Measurements from ENCODE around the gene TAB2. TPM values are rescaled to one million over a fixed set of nuclear protein-coding genes. Genes with fewer than 3 reads are reported as not detected.

Gene TAB2
- total and polyA plus RNA-seq, 2 donors (not counting 3 experiments of a cell fraction or from before 2014, with no cell fraction given), result 26.0 to 37.4 TPM

DNA sequence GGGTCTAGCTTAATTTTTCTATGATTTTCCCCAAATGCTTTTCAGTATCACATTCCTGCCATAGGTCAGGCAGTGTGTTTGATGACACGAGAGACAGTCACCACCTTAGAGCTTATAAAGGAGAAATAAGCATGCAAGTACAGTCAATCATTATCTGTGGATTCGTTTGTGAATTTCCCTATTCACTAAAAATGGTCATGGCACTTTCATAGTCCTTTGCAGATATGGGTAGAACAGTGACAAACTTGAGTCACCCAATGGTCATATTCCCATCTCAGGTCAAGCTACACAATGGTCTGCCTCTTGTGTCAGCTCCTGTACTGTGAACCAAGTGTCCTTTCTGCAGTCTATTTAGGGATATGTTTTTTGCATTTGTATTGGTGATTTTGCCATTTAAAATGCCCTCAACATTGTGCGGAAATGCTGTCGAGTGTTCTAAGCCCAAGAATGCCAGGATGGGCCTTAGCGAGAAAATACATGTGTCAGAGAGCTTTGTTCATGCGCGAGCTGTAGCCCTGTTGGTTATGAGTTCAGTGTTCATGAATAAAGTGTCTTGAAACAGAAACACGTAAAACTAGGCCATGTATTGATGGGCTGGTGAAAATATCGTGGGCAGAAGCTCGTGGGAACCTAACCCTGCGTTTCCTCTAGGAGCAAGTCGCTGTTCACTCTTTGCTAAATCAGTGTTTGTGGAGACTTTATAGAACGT, 102.3 kb downstream of the TAB2 start:
- no peaks in the 10 kb centered on the region for H3K9me3 ChIP-seq (replicated peaks; ENCODE audit: control insufficient read depth, insufficient read depth, low read length)
- no peaks in the 10 kb centered on the region for H4K20me1 ChIP-seq (replicated peaks; ENCODE audit: control insufficient read depth, extremely low read depth, insufficient read depth, low read length)
- FAIRE-seq (no peak), DNase-seq (ENCODE audit: low read depth, low spot score) (no peak)
- intact Hi-C loops (cut with micrococcal nuclease) (no loop called here), dilution Hi-C loops (cut with MboI; ENCODE audit: extremely low pct_ligation_motif_present, low sequenced_read_pairs) (no loop called here)
- no peak overlapping the region for H3K4me2 ChIP-seq (ENCODE audit: insufficient read depth, low read length)
- CTCF ChIA-PET, result interaction anchor here (0.7 to 4.9 kb wide), 5 partner anchors 12 to 393 kb away, joined by 3 to 27 read pairs (median 4); partner anchors contain the start of gene TAB2
- H3K9ac ChIP-seq (replicated peaks; ENCODE audit: extremely low read depth, insufficient read depth, low read length), result no peak overlapping the region
- no peaks in the 10 kb centered on the region for H3K79me2 ChIP-seq (ENCODE audit: control insufficient read depth, insufficient read depth, low read length)
- no peak overlapping the region for H2AFZ ChIP-seq (ENCODE audit: low read depth, low read length)
- no peak overlapping the region for H3K27ac ChIP-seq (ENCODE audit: insufficient read depth, low read depth, low read length)
- POLR2A ChIA-PET, result no interaction called here
- no peaks in the 10 kb centered on the region for H3K4me1 ChIP-seq (ENCODE audit: control insufficient read depth, extremely low read depth, insufficient read depth, low read length)
- BruUV-seq (replicated peaks), result no TSS peak
- TF ChIP-seq GATA2 (IDR thresholded peaks at IDR 0.05; ENCODE audit: insufficient read depth, insufficient read length, low read depth, low read length) (no peak), JUN (IDR thresholded peaks at IDR 0.05; ENCODE audit: borderline replicate concordance, insufficient read depth, insufficient read length, low read depth) (no peak), MAX (IDR thresholded peaks at IDR 0.05; ENCODE audit: insufficient read depth, insufficient read length) (no peak), POLR2A (IDR thresholded peaks at IDR 0.05; ENCODE audit: low read depth, low read length) (no peak)
- H3K27me3 ChIP-seq (ENCODE audit: control insufficient read depth in 2 of 2, insufficient read depth in 2 of 2, low read length in 2 of 2), result peaks cover under 1 to 13% of the 10 kb centered on the region in 2 experiments
- H3K9me1 ChIP-seq (replicated peaks; ENCODE audit: control insufficient read depth, extremely low read depth, insufficient read depth, low read length), result no peaks in the 10 kb centered on the region
- H3K36me3 ChIP-seq (ENCODE audit: control insufficient read depth in 2 of 2, extremely low read depth in 1 of 2, insufficient read depth in 2 of 2, low read length in 2 of 2), result no peaks in the 10 kb centered on the region
- H3K4me3 ChIP-seq (replicated peaks in 1 of 3; ENCODE audit: insufficient read depth in 1 of 3, low read depth in 1 of 3, low read length in 3 of 3), result no peak overlapping the region

GRCh38 chr6:149421132-149421531, 103.6 kb downstream of the TAB2 start:
- no peaks in the 10 kb centered on the region for H4K20me1 ChIP-seq (replicated peaks; ENCODE audit: control insufficient read depth, extremely low read depth, insufficient read depth, low read length)
- FAIRE-seq (no peak), DNase-seq (ENCODE audit: low read depth, low spot score) (no peak)
- no peak overlapping the region for H3K4me2 ChIP-seq (ENCODE audit: insufficient read depth, low read length)
- dilution Hi-C loops (cut with MboI; ENCODE audit: extremely low pct_ligation_motif_present, low sequenced_read_pairs) (no loop called here), intact Hi-C loops (cut with micrococcal nuclease) (no loop called here)
- ChIA-PET POLR2A (no interaction called here), CTCF (interaction anchor here (1.1 to 4.9 kb wide), 3 partner anchors 11 to 393 kb away, joined by 6 to 27 read pairs (median 7); no protein-coding TSS in a partner anchor)
- BruUV-seq (replicated peaks), result no TSS peak
- H3K79me2 ChIP-seq (ENCODE audit: control insufficient read depth, insufficient read depth, low read length), result no peaks in the 10 kb centered on the region
- no peak overlapping the region for H3K9ac ChIP-seq (replicated peaks; ENCODE audit: extremely low read depth, insufficient read depth, low read length)
- TF ChIP-seq EZH2 (IDR thresholded peaks at IDR 0.05; ENCODE audit: borderline replicate concordance, low read depth, low read length, severe bottlenecking) (no peak), MAX (IDR thresholded peaks at IDR 0.05; ENCODE audit: insufficient read depth, insufficient read length) (no peak), JUN (IDR thresholded peaks at IDR 0.05; ENCODE audit: borderline replicate concordance, insufficient read depth, insufficient read length, low read depth) (no peak), GATA2 (IDR thresholded peaks at IDR 0.05; ENCODE audit: insufficient read depth, insufficient read length, low read depth, low read length) (no peak), POLR2AphosphoS5 (IDR thresholded peaks at IDR 0.05; ENCODE audit: insufficient read depth, low read depth, low read length) (no peak), FOS (IDR thresholded peaks at IDR 0.05; ENCODE audit: borderline replicate concordance, insufficient read depth, low read length) (no peak), POLR2A (IDR thresholded peaks at IDR 0.05; ENCODE audit: low read depth, low read length) (no peak), MYC (IDR thresholded peaks at IDR 0.05; ENCODE audit: low read depth, low read length) (no peak)
- TF ChIP-seq, protein P1, sequence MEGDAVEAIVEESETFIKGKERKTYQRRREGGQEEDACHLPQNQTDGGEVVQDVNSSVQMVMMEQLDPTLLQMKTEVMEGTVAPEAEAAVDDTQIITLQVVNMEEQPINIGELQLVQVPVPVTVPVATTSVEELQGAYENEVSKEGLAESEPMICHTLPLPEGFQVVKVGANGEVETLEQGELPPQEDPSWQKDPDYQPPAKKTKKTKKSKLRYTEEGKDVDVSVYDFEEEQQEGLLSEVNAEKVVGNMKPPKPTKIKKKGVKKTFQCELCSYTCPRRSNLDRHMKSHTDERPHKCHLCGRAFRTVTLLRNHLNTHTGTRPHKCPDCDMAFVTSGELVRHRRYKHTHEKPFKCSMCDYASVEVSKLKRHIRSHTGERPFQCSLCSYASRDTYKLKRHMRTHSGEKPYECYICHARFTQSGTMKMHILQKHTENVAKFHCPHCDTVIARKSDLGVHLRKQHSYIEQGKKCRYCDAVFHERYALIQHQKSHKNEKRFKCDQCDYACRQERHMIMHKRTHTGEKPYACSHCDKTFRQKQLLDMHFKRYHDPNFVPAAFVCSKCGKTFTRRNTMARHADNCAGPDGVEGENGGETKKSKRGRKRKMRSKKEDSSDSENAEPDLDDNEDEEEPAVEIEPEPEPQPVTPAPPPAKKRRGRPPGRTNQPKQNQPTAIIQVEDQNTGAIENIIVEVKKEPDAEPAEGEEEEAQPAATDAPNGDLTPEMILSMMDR (IDR thresholded peaks at IDR 0.05; ENCODE audit: extremely low read depth in 1 of 2, insufficient read depth in 1 of 2, low read depth in 1 of 2, low read length in 2 of 2), result no peak
- no peak overlapping the region for H3K4me3 ChIP-seq (replicated peaks in 1 of 3; ENCODE audit: insufficient read depth in 1 of 3, low read depth in 1 of 3, low read length in 3 of 3)
- H3K36me3 ChIP-seq (ENCODE audit: control insufficient read depth in 2 of 2, extremely low read depth in 1 of 2, insufficient read depth in 2 of 2, low read length in 2 of 2), result no peaks in the 10 kb centered on the region
- H3K27ac ChIP-seq (ENCODE audit: insufficient read depth, low read depth, low read length), result no peak overlapping the region
- no peaks in the 10 kb centered on the region for H3K4me1 ChIP-seq (ENCODE audit: control insufficient read depth, extremely low read depth, insufficient read depth, low read length)
- no peak overlapping the region for H2AFZ ChIP-seq (ENCODE audit: low read depth, low read length)
- H3K27me3 ChIP-seq (ENCODE audit: control insufficient read depth in 2 of 2, insufficient read depth in 2 of 2, low read length in 2 of 2), result peaks cover 2 to 13% of the 10 kb centered on the region in 2 experiments
- H3K9me1 ChIP-seq (replicated peaks; ENCODE audit: control insufficient read depth, extremely low read depth, insufficient read depth, low read length), result no peaks in the 10 kb centered on the region
- H3K9me3 ChIP-seq (replicated peaks; ENCODE audit: control insufficient read depth, insufficient read depth, low read length), result no peaks in the 10 kb centered on the region

All from endothelial cell of umbilical vein (primary cell).